NCI-H1694 treated with DMSO at 0.1 percent for 48 hours (cell line): ENCODE measurements around the gene THADA.
A peak's percentile ranks its signal among the peaks of the same experiment; 100 is the strongest.

Source experiments
- DNase-seq: peaks from one replicate; lab custom pipeline; 2025; lab: John Stamatoyannopoulos, UW

The THADA gene

GRCh38 chr2:43224571-43225092, 371.2 kb downstream of the THADA start:
- DNase-seq = no peak

GRCh38 chr2:43224131-43224570, 371.7 kb downstream of the THADA start:
- DNase-seq = no peak

GRCh38 chr2:43223521-43224001, 372.3 kb downstream of the THADA start:
- DNase-seq = no peak

- DNase-seq = no peak
Observed at GRCh38 chr2:43222475-43223309, 373.1 kb downstream of the THADA start.

GRCh38 chr2:43221763-43222474, 373.9 kb downstream of the THADA start:
- peak; percentile 37 for DNase-seq

GRCh38 chr2:43221124-43221762, 374.6 kb downstream of the THADA start:
- peak; percentile 97 for DNase-seq

GRCh38 chr2:43220760-43221123, 375.1 kb downstream of the THADA start:
- no peak for DNase-seq

GRCh38 chr2:43220229-43220751, 375.5 kb downstream of the THADA start:
- no peak for DNase-seq

- DNase-seq = peak; percentile 40
Observed at GRCh38 chr2:43219383-43220228, 376.2 kb downstream of the THADA start.

GRCh38 chr2:43218702-43219382, 377.0 kb downstream of the THADA start:
- no peak for DNase-seq

- DNase-seq = no peak
Observed at GRCh38 chr2:43218155-43218701, 377.6 kb downstream of the THADA start.

GRCh38 chr2:43217228-43218154, 378.3 kb downstream of the THADA start:
- DNase-seq = no peak

- DNase-seq = no peak
Observed at GRCh38 chr2:43216629-43217028, 379.2 kb downstream of the THADA start.

GRCh38 chr2:43215673-43216255, 380.1 kb downstream of the THADA start:
- no peak for DNase-seq

- DNase-seq = no peak
Observed at GRCh38 chr2:43214253-43214652, 381.6 kb downstream of the THADA start.

GRCh38 chr2:43212931-43213330, 382.9 kb downstream of the THADA start:
- no peak for DNase-seq

- no peak for DNase-seq
Observed at GRCh38 chr2:43212216-43212835, 383.5 kb downstream of the THADA start.
